HG03565 (cell line): ENCODE data around the gene ZNF19.

ENCODE experiments used
- ATAC-seq: cut with Tn5 transposase; IDR thresholded peaks from one replicate; pipeline ENCODE4 v1.9.1; 2021; ENCODE audit warnings: mild to moderate bottlenecking, moderate library complexity; ENCODE audit not compliant: unreplicated experiment

ZNF19 gene

GRCh38 chr16:71491054-71491453 lies 1.9 kb upstream of the ZNF19 start:
- no peak for ATAC-seq

GRCh38 chr16:71490361-71490760 lies 1.2 kb upstream of the ZNF19 start:
- no peak for ATAC-seq

- ATAC-seq: peak; percentile 80
These were observed 4.9 kb downstream of the ZNF19 start for GRCh38 chr16:71484006-71484893.

- ATAC-seq: no peak
These were observed 6.6 kb downstream of the ZNF19 start for GRCh38 chr16:71482569-71482968.

- ATAC-seq: no peak
These were observed 8.2 kb downstream of the ZNF19 start for GRCh38 chr16:71480956-71481355.

- no peak for ATAC-seq
These were observed 9.7 kb downstream of the ZNF19 start for GRCh38 chr16:71479420-71479819.

- no peak for ATAC-seq
These were observed 12.5 kb downstream of the ZNF19 start for GRCh38 chr16:71476457-71477124.

- ATAC-seq: no peak
These were observed 14.3 kb downstream of the ZNF19 start for GRCh38 chr16:71474864-71475263.

GRCh38 chr16:71473891-71474290 lies 15.2 kb downstream of the ZNF19 start:
- no peak for ATAC-seq

GRCh38 chr16:71472931-71473330 lies 16.2 kb downstream of the ZNF19 start:
- ATAC-seq: no peak

- no peak for ATAC-seq
These were observed 17.1 kb downstream of the ZNF19 start for GRCh38 chr16:71472051-71472450.

- ATAC-seq: no peak
These were observed 21.3 kb downstream of the ZNF19 start for GRCh38 chr16:71467810-71468209.

GRCh38 chr16:71464231-71464630 lies 24.9 kb downstream of the ZNF19 start:
- no peak for ATAC-seq

- ATAC-seq: peak; percentile 96
These were observed 27.2 kb downstream of the ZNF19 start, which contains the start of gene ZNF23 for GRCh38 chr16:71461686-71462648. Gene ZNF23, minus strand, starts transcription at chr16:71462247. Its CDS starts 5,451 bp downstream, at chr16:71456796.

- ATAC-seq: no peak
These were observed 28.2 kb downstream of the ZNF19 start for GRCh38 chr16:71460941-71461340.

GRCh38 chr16:71460236-71460635 lies 28.9 kb downstream of the ZNF19 start:
- ATAC-seq: no peak

- no peak for ATAC-seq
These were observed 29.6 kb downstream of the ZNF19 start for GRCh38 chr16:71459510-71459909.

- no peak for ATAC-seq
These were observed 32.3 kb downstream of the ZNF19 start for GRCh38 chr16:71456801-71457200.

- ATAC-seq: no peak
These were observed 36.1 kb downstream of the ZNF19 start for GRCh38 chr16:71453036-71453435.

- no peak for ATAC-seq
These were observed 40.1 kb downstream of the ZNF19 start for GRCh38 chr16:71449020-71449419.

GRCh38 chr16:71448274-71448866 lies 40.8 kb downstream of the ZNF19 start:
- no peak for ATAC-seq
